Activated T-helper 2 cell treated with anti-CD3 and anti-CD28 coated beads, Interferon-gamma antibody, Interleukin-2, Interleukin-4, amounts not matched to agents 10 μg/mL and 5 μg/mL and 100 μg/mL, durations not matched to agents 14 hours and 24 hours and 36 hours (primary cell): ENCODE measurements around the gene CAB39. TPM values are rescaled to one million over a fixed set of nuclear protein-coding genes. Genes with fewer than 3 reads are reported as not detected.

Experiments used
- DNase-seq: peaks from one replicate; pipeline ENCODE4 v3.0.0; 2021; ENCODE audit warnings: low spot score
- H3K27ac Mint-ChIP-seq: one replicate; pipeline ENCODE4 v1.8.0; 2021; ENCODE audit warnings: mixed read lengths
- H3K27me3 Mint-ChIP-seq: one replicate; pipeline ENCODE4 v1.8.0; 2021; ENCODE audit warnings: low read depth, mixed read lengths
- H3K36me3 Mint-ChIP-seq: one replicate; pipeline ENCODE4 v1.8.0; 2021; ENCODE audit warnings: low read depth, mixed read lengths
- H3K4me1 Mint-ChIP-seq: one replicate; pipeline ENCODE4 v1.8.0; 2021; ENCODE audit warnings: low read depth, mixed read lengths
- H3K4me3 Mint-ChIP-seq: one replicate; pipeline ENCODE4 v1.8.0; 2021; ENCODE audit warnings: low read depth, mild to moderate bottlenecking, moderate library complexity, mixed read lengths
- H3K9me3 Mint-ChIP-seq: one replicate; pipeline ENCODE4 v1.8.0; 2021; ENCODE audit warnings: mixed read lengths
- intact Hi-C: fragments of 100-400 bp; cut with micrococcal nuclease; formaldehyde crosslinking; loops from one replicate; pipeline ENCODE4 v1.15.1; 2023
- total RNA-seq: library from RNA; stranded (reverse); gene quantifications from 2 replicates; pipeline ENCODE4 v1.2.3, GENCODE V29; 2022

The CAB39 gene
- total RNA-seq, 1 donor from 2014 or later, result 176 TPM

DNA sequence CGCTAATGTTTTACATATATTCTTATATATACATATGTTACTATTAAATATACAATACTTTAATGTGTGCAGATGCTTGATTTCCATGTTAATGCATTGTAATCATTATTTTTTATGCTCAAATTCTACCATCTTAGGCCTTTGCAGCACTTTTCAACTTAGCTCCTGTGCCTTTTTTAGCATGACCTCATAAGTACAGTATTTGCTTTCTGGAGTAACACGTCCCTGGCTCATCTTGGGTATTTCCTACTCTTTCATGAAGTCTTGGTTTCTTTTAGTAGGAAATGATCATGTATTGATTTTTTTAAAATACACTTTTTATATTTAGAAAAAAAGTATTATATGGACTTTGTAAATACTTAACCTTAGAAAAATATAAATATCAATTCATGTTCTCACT lies 36.5 kb downstream of the CAB39 start:
- Mint-ChIP-seq H3K9me3 (no peaks in the 10 kb centered on the region), H3K36me3 (peaks cover 61% of the 10 kb centered on the region), H3K4me3 (no peak overlapping the region), H3K27me3 (no peaks in the 10 kb centered on the region), H3K27ac (no peak overlapping the region), H3K4me1 (peaks cover 61% of the 10 kb centered on the region)
- intact Hi-C loops, result no loop called here
- DNase-seq, result no peak

DNA sequence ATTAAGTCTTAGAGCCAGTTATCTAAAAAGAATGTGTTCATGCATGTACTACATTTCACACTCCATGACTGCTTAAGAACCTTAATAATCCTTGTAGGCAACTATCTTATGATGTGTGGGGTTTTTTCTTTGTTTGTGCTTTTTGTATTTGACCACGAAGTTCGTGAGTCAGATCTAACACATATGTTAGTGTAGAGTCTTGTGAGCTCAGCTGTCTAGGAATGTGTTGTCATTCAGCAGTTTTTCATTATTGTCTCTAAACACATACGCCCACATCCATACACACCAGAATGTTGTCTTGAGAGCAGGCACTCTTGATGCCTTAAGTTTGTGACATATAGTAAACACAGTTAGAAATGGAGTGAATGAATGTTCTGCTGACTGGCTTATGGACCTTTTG lies 38.4 kb downstream of the CAB39 start:
- intact Hi-C loops, result loop anchor here (1.0 to 2.0 kb wide), 3 partner anchors 18 to 43 kb away; no protein-coding TSS in a partner anchor

DNA sequence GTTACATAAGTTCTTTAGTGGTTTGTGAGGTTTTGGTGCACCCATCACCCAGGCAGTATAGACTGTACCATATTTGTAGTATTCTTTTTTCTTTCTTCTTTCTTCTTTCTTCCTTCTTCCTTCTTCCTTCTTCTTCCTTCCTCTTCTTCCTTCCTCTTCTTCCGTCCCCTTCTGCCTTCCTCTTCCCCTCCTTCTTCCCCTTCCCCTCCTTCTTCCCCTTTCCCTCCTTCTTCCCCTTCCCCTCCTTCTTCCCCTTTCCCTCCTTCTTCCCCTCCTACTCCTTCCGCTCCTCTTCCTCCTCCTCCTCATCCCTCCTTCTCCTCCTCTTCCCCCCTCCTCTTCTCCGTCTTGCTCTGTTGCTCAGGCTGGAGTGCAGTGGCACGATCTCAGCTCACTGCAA lies 41.6 kb downstream of the CAB39 start:
- intact Hi-C loops, result no loop called here
- H3K36me3 Mint-ChIP-seq, result peaks cover 48% of the 10 kb centered on the region

More for the DNA sequence above, 38.4 kb downstream of the CAB39 start:
- H3K4me3 Mint-ChIP-seq, result no peak overlapping the region
- peaks cover 65% of the 10 kb centered on the region for H3K36me3 Mint-ChIP-seq
- no peak for DNase-seq
- peak overlapping the region; percentile 77 for H3K27ac Mint-ChIP-seq
- H3K27me3 Mint-ChIP-seq, result no peaks in the 10 kb centered on the region
- H3K4me1 Mint-ChIP-seq, result peaks cover 70% of the 10 kb centered on the region
- H3K9me3 Mint-ChIP-seq, result no peaks in the 10 kb centered on the region

DNA sequence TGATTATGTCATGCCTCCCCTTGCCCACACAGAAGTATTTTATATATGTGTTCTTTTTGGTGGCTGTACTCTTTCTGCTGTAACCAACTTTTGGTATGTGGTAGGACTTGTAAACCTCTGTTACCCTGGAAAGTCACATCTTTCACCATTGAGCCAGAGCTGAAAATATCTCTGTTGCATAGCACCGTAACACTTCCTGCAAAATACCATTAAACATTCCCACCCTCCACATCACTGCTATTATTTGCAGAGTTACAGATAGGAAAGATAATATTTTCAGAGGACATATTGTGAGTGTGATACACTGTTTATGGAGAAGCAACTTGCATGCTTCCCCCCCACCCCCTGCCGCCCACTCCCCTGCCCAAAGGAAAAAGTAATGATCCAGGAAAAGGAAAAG lies 44.8 kb downstream of the CAB39 start:
- Mint-ChIP-seq H3K4me3 (no peak overlapping the region), H3K9me3 (no peaks in the 10 kb centered on the region), H3K4me1 (peaks cover 65% of the 10 kb centered on the region), H3K27me3 (no peaks in the 10 kb centered on the region), H3K27ac (no peak overlapping the region), H3K36me3 (peaks cover 56% of the 10 kb centered on the region)
- DNase-seq, result no peak
- intact Hi-C loops, result no loop called here

More for the DNA sequence above, 41.6 kb downstream of the CAB39 start:
- Mint-ChIP-seq H3K27me3 (no peaks in the 10 kb centered on the region), H3K9me3 (no peaks in the 10 kb centered on the region), H3K4me3 (no peak overlapping the region), H3K4me1 (peaks cover 77% of the 10 kb centered on the region), H3K27ac (no peak overlapping the region)
- no peak for DNase-seq

DNA sequence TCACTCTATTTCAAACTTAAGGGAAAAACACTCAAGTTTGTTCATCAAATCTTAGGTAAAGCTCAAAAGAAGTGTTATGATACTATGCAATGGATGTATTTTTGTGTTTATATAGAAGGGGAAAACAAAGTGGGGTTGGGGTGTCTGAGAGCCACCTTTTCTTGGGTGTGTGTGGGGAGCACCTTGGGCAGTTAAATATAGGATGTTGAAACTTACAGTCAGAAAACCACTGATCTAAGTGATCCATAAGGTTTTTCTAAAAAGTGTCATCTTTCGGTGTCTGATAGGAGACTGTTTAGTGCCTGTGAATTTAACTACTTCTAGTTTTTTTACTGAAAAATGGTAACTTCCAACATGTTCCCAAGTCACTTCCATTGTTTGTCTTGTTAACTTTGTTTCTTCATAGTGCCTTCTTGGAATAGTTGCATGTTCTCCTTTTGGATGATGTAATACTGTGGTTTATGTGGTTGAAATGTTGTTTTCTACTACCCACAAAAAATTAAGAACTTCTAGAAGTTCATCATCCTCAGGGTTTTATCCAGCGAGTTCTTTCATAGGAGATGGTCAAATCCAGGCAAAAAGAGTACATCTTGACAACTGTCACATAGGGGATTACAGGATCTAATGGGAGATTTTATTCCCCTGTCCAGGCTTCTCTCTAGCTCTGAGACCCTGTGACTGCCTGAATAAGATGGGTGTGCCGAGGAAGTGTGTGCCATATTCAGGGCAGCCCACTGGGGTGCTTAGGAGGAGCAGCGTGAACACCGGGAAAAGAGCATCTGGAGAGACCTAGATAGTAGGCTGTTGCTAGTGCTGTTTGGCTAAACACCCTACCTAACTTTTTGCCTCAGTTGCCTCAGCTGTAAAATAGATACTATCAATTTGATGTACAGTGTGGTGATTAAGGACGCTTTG lies 46.2 kb downstream of the CAB39 start:
- no peak overlapping the region for H3K4me3 Mint-ChIP-seq
- H3K27ac Mint-ChIP-seq, result peak overlapping the region; percentile 54
- DNase-seq, result no peak
- intact Hi-C loops, result loop anchor here (2.0 kb wide), 1 partner anchor 14 kb away; no protein-coding TSS in a partner anchor
- H3K36me3 Mint-ChIP-seq, result peaks cover 53% of the 10 kb centered on the region
- no peaks in the 10 kb centered on the region for H3K9me3 Mint-ChIP-seq
- no peaks in the 10 kb centered on the region for H3K27me3 Mint-ChIP-seq
- H3K4me1 Mint-ChIP-seq, result peaks cover 61% of the 10 kb centered on the region

DNA sequence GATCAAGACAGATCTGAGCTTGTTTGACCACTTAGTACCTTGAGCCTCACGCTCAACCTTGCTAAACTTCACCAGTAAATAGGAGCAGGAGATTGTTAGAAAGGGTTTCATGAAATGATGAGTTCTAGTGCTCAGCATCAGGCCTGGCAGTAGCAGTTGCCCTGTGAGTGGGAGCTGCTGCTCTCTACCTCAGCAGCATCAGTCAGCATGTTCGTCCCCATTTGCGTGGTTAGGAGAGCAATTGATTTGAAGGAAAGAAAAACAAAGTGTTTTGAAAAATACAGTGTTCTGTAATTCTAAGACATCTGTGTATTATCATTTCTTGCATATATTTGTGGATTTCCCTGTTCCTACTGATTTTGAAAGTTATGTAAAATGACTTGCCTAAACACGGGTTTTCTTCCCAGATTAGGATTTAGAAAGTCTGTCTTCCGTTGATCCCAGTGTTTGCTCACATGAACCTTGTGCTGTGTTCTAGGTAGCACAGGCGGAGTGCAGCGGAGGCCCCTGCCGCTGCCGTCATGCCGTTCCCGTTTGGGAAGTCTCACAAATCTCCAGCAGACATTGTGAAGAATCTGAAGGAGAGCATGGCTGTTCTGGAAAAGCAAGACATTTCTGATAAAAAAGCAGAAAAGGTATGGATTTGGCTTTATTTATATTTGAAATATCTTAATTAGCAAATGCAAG lies 47.0 kb downstream of the CAB39 start:
- no peak overlapping the region for H3K4me3 Mint-ChIP-seq

DNA sequence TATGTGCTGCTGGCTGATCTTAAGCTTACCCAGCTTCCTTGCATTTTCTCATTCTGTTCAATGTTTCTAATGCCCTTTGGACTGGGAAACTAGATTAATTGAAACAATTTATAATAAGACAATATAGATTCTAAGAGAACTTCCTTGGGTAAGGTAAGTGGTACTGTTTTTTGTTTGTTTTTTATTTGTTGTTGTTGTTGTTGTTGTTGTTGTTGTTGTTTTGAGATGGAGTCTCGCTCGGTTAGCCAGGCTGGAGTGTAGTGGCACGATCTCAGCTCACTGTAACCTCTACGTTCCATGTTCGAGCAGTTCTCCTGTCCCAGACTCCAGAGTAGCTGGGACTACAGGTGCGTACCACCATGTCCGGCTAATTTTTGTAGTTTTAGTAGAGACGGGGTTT lies 49.1 kb downstream of the CAB39 start:
- Mint-ChIP-seq H3K4me1 (peaks cover 57% of the 10 kb centered on the region), H3K27ac (no peak overlapping the region), H3K36me3 (peaks cover 62% of the 10 kb centered on the region), H3K4me3 (no peak overlapping the region), H3K27me3 (no peaks in the 10 kb centered on the region), H3K9me3 (no peaks in the 10 kb centered on the region)
- intact Hi-C loops, result no loop called here
- no peak for DNase-seq

More for the DNA sequence above, 47.0 kb downstream of the CAB39 start:
- H3K27me3 Mint-ChIP-seq, result no peaks in the 10 kb centered on the region
- peaks cover 60% of the 10 kb centered on the region for H3K4me1 Mint-ChIP-seq
- peak overlapping the region; percentile 38 for H3K27ac Mint-ChIP-seq
- H3K9me3 Mint-ChIP-seq, result no peaks in the 10 kb centered on the region
- no peak for DNase-seq
- intact Hi-C loops, result loop anchor here (2.0 kb wide), 1 partner anchor 13 kb away; no protein-coding TSS in a partner anchor
- peaks cover 58% of the 10 kb centered on the region for H3K36me3 Mint-ChIP-seq

DNA sequence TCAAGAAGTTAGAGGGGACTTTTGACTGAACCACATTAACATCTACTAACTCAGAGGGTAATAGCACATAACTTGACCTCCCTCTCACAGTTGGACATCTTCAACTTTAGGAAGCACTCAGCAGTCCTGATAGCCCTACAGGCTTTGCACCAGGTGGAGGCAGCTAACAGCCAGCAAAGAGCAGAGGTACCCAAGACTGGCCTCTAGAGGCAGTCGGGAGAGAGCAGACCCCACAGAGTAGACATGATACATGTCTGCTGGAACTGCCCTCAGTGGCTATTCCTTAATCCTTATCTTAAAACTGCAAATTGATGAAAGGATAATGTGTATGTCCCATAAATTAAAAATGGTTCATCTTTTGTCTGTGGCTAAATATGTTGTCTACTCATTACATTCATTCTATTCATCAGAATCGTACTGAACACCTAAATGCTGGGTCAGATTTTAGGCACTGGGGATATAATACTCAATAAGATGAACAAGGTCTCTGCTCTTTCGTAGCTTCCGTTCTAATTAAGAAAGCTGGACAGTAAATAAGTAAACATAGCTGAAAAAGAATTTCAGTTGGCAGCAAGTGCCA lies 49.8 kb downstream of the CAB39 start:
- DNase-seq, result no peak
- Mint-ChIP-seq H3K36me3 (peaks cover 69% of the 10 kb centered on the region), H3K27ac (no peak overlapping the region), H3K4me1 (peaks cover 58% of the 10 kb centered on the region), H3K27me3 (no peaks in the 10 kb centered on the region), H3K4me3 (no peak overlapping the region), H3K9me3 (no peaks in the 10 kb centered on the region)
- intact Hi-C loops, result no loop called here

DNA sequence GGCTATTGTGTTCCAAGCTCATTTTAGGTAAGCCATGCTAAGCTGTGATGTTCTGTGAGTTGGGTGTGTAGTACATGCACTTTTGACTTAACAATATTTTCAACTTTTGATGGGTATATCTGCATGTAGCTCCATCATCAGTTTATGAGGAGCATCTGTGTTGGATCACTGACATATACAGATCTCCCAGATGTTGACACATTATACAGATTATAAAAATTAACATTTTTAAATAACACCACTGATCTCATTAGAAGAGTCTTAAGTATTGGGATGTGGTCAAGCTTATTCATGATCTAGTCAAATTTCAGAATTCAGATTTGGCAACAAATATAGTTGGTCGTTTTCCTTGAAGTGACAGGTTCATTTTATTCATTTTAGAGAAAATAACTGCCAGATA lies 51.7 kb downstream of the CAB39 start:
- Mint-ChIP-seq H3K27ac (no peak overlapping the region), H3K4me3 (no peak overlapping the region), H3K9me3 (no peaks in the 10 kb centered on the region), H3K36me3 (peaks cover 82% of the 10 kb centered on the region), H3K4me1 (peaks cover 58% of the 10 kb centered on the region), H3K27me3 (no peaks in the 10 kb centered on the region)
- intact Hi-C loops, result no loop called here
- DNase-seq, result no peak

DNA sequence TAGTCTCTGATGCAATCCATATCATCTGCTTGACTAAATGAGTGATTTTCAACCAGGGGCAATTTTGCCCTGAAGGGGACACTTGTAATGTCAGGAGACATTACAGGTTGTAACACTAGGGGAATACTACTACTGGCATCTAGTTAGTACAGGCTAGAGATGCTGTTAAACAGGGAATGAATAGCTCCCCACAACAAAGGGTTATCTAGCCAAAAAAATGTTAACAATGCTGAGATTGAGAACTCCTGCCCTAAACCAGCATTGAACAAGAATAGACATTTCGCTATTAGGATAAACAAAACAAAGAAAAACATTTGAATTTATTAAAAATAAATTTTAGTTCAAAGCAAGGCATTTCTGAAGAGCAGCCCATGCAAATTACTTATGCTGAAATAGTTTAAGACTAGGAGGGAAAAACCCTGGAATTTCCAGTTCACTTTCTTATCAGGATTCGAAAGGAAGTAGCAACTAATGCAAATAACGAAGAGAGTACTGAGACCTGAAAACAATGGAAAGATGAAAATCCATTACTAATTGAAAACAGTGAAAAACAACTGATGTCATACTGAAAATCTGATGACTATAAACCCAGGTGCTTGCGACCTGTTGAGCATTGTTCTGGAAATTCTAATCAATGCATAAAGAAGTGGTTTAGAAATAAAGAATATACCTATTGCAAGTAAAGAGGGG lies 53.1 kb downstream of the CAB39 start:
- no peak overlapping the region for H3K4me3 Mint-ChIP-seq
- DNase-seq, result no peak
- intact Hi-C loops, result no loop called here
- H3K27me3 Mint-ChIP-seq, result no peaks in the 10 kb centered on the region
- peaks cover 80% of the 10 kb centered on the region for H3K36me3 Mint-ChIP-seq
- H3K27ac Mint-ChIP-seq, result peak overlapping the region; percentile 25
- H3K4me1 Mint-ChIP-seq, result peaks cover 56% of the 10 kb centered on the region
- H3K9me3 Mint-ChIP-seq, result no peaks in the 10 kb centered on the region

DNA sequence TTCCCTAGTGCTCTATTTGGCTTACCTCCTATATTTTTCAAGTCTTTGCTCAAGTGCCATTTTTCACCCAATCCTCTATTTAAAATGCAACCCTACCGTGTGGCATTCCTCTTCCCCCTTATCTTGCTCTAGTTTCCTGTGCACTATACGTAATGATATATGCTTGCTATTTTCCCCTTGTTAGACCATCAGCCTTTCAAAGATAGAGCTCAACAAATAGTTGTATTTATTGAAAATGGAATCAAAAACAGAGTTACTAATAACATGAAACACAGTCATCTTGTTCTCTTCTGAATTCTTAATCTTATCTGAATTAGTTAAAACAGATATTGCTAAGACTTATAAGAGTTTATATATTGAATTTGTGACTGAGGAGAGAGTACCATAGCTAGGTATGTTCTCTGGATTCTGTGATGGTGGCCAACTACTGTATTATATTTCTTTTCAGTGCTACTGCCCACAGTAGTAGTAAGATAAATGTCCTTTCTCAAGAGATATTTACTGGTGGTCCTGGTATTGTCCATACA lies 55.3 kb downstream of the CAB39 start:
- Mint-ChIP-seq H3K4me3 (no peak overlapping the region), H3K27me3 (no peaks in the 10 kb centered on the region), H3K27ac (peak overlapping the region; percentile 9), H3K4me1 (peaks cover 69% of the 10 kb centered on the region), H3K36me3 (peaks cover 80% of the 10 kb centered on the region), H3K9me3 (peaks cover 5% of the 10 kb centered on the region)
- intact Hi-C loops, result no loop called here
- DNase-seq, result no peak

DNA sequence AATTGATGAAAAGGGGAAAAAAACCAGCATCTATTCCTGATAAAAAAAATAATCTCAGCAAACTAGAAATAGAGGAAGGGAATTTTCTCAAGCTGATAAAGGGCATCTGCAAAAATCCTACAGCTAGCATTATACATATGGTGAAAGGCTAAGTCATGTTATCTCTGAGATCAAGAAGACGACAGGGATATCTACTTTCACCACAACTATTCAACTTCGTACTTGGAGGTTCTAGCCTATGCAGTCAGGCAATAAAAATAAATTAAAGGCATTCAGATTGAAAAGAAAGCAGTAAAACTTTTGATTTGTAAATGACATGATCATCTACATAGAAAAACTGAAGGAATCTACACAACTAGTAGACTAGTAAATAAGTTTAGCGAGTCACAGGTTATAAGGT lies 58.2 kb downstream of the CAB39 start:
- Mint-ChIP-seq H3K36me3 (peaks cover 92% of the 10 kb centered on the region), H3K27me3 (no peaks in the 10 kb centered on the region), H3K9me3 (peaks cover 5% of the 10 kb centered on the region), H3K4me3 (no peak overlapping the region), H3K4me1 (peaks cover 85% of the 10 kb centered on the region), H3K27ac (peak overlapping the region; percentile 34)
- intact Hi-C loops, result loop anchor here (1.0 to 5.0 kb wide), 2 partner anchors 8 to 34 kb away; no protein-coding TSS in a partner anchor
- DNase-seq, result no peak
